ENCODE results near the gene RLF. TPM values are rescaled to one million over a fixed set of nuclear protein-coding genes. Genes with fewer than 3 reads are reported as not detected.
"Not testable (repeated sequence)": the region's sequence is repeated elsewhere in the genome, so short reads cannot be mapped to it uniquely, and the experiment has no call there.

Gene RLF
- total RNA-seq, 2 experiments from 2014 or later, result 42.7 to 44.8 TPM

DNA sequence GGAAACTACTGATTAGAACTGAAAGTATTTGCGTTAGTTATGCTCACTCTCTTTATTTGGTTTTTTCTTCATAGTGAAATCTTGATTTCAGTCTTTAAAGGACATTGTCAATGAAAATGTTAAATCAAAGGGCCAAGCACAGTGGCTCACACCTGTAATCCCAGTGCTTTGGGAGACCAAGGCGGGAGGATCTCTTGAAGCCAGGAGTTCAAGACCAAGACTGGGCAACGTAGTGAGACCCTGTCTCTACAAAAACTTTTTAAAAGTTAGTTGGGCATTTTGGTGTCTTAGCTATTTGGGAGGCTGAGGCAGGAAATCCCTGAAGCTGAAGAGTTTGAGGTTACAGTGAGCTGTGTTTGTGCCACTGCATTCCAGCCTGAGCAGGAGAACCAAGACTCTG lies 13.6 kb downstream of the RLF start:
- H3K4me3 ChIP-seq (ENCODE audit: low read length), result no peak overlapping the region
- ChIA-PET CTCF (interaction anchor here (0.6 to 1.6 kb wide), 2 partner anchors 140 to 164 kb away, joined by 3 to 5 read pairs; no protein-coding TSS in a partner anchor), POLR2A (interaction anchor here (0.6 kb wide), 1 partner anchor 154 kb away, joined by 3 read pairs; no protein-coding TSS in a partner anchor)
- no peaks in the 10 kb centered on the region for H3K9me3 Mint-ChIP-seq
- intact Hi-C loops (cut with DNase I, micrococcal nuclease), result no loop called here
- no peak for DNase-seq
- peaks cover 39% of the 10 kb centered on the region for H3K4me1 ChIP-seq (ENCODE audit: insufficient read depth, low read length)
- peaks cover 24% of the 10 kb centered on the region for H3K36me3 Mint-ChIP-seq (ENCODE audit: low read depth)
- TF ChIP-seq, protein P1, sequence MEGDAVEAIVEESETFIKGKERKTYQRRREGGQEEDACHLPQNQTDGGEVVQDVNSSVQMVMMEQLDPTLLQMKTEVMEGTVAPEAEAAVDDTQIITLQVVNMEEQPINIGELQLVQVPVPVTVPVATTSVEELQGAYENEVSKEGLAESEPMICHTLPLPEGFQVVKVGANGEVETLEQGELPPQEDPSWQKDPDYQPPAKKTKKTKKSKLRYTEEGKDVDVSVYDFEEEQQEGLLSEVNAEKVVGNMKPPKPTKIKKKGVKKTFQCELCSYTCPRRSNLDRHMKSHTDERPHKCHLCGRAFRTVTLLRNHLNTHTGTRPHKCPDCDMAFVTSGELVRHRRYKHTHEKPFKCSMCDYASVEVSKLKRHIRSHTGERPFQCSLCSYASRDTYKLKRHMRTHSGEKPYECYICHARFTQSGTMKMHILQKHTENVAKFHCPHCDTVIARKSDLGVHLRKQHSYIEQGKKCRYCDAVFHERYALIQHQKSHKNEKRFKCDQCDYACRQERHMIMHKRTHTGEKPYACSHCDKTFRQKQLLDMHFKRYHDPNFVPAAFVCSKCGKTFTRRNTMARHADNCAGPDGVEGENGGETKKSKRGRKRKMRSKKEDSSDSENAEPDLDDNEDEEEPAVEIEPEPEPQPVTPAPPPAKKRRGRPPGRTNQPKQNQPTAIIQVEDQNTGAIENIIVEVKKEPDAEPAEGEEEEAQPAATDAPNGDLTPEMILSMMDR (IDR thresholded peaks at IDR 0.05), result no peak
- no peaks in the 10 kb centered on the region for H3K36me3 ChIP-seq (ENCODE audit: insufficient read depth, low read length)
- H3K27ac ChIP-seq (ENCODE audit: low read depth in 1 of 2, low read length in 2 of 2), result no peak overlapping the region
- H3K27ac Mint-ChIP-seq, result no peak overlapping the region
- H3K9me3 ChIP-seq (ENCODE audit: control insufficient read depth in 1 of 2, insufficient read depth in 1 of 2, low read length in 2 of 2), result no peaks in the 10 kb centered on the region
- H3K4me3 Mint-ChIP-seq, result no peak overlapping the region
- peaks cover 78% of the 10 kb centered on the region for H3K4me1 Mint-ChIP-seq (ENCODE audit: low read depth)
- H3K27me3 ChIP-seq (ENCODE audit: control insufficient read depth in 1 of 2, insufficient read depth in 2 of 2, low read length in 2 of 2), result no peaks in the 10 kb centered on the region
- ATAC-seq (ENCODE audit: poor library complexity), result no peak
- no peaks in the 10 kb centered on the region for H3K27me3 Mint-ChIP-seq

DNA sequence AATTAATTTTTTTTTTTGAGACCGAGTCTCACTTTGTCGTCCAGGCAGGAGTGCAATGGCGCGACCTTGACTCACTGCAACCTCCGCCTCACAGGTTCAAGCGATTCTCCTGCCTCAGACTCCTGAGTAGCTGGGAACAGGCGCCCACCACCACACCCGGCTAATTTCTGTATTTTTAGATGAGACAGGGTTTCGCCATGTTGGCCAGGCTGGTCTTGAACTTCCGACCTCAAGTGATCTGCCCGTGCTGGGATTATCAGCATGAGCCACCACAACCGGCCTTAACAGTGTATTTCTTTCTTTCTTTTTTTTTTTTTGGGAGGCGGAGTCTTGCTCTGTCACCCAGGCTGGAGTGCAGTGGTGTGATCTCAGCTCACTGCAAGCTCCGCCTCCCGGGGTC lies 15.8 kb downstream of the RLF start:
- peaks cover 84% of the 10 kb centered on the region for H3K4me1 Mint-ChIP-seq (ENCODE audit: low read depth)
- intact Hi-C loops (cut with DNase I, micrococcal nuclease); H3K36me3 ChIP-seq (ENCODE audit: insufficient read depth, low read length); DNase-seq; H3K4me3 Mint-ChIP-seq; H3K9me3 ChIP-seq (ENCODE audit: control insufficient read depth in 1 of 2, insufficient read depth in 1 of 2, low read length in 2 of 2); H3K9me3 Mint-ChIP-seq; H3K4me3 ChIP-seq (ENCODE audit: low read length); H3K27me3 ChIP-seq (ENCODE audit: control insufficient read depth in 1 of 2, insufficient read depth in 2 of 2, low read length in 2 of 2); POLR2A ChIA-PET; ATAC-seq (ENCODE audit: poor library complexity); H3K27me3 Mint-ChIP-seq; H3K27ac Mint-ChIP-seq; H3K27ac ChIP-seq (ENCODE audit: low read depth in 1 of 2, low read length in 2 of 2): not testable (repeated sequence)
- peaks cover 30% of the 10 kb centered on the region for H3K4me1 ChIP-seq (ENCODE audit: insufficient read depth, low read length)
- peaks cover 18% of the 10 kb centered on the region for H3K36me3 Mint-ChIP-seq (ENCODE audit: low read depth)
- CTCF ChIA-PET, result interaction anchor here (0.9 kb wide), 1 partner anchor 235 kb away, joined by 3 read pairs; no protein-coding TSS in a partner anchor

DNA sequence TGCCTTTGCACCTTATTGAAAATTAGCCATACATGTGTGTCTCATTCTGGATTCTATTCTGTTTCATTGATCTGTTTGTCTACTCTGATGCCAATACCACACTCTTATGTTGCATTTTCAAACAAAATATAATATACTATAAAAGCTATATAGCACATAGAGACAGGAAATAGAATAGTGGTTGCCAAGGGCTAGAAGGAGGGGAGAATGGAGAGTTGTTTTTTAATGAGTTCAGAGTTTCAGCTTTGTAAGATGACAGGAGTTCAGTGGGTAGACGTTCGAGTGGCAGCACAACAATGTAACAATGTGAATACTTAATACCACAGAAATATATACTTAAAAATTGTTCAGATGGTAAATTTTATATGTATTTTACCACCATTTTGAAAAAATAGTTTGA lies 17.0 kb downstream of the RLF start:
- Mint-ChIP-seq H3K4me3 (peak overlapping the region; percentile 28), H3K4me1 (ENCODE audit: low read depth) (peaks cover 88% of the 10 kb centered on the region), H3K27me3 (no peaks in the 10 kb centered on the region), H3K36me3 (ENCODE audit: low read depth) (peaks cover 18% of the 10 kb centered on the region), H3K9me3 (no peaks in the 10 kb centered on the region), H3K27ac (no peak overlapping the region)
- ChIA-PET CTCF (interaction anchor here (1.1 kb wide), 1 partner anchor 34 kb away, joined by 4 read pairs; no protein-coding TSS in a partner anchor), POLR2A (no interaction called here)
- DNase-seq (no peak), ATAC-seq (ENCODE audit: poor library complexity) (no peak)
- Histone ChIP-seq H3K36me3 (ENCODE audit: insufficient read depth, low read length) (no peaks in the 10 kb centered on the region), H3K27ac (ENCODE audit: low read depth in 1 of 2, low read length in 2 of 2) (no peak overlapping the region), H3K27me3 (ENCODE audit: control insufficient read depth in 1 of 2, insufficient read depth in 2 of 2, low read length in 2 of 2) (no peaks in the 10 kb centered on the region), H3K4me1 (ENCODE audit: insufficient read depth, low read length) (peaks cover 28% of the 10 kb centered on the region), H3K4me3 (ENCODE audit: low read length) (no peak overlapping the region), H3K9me3 (ENCODE audit: control insufficient read depth in 1 of 2, insufficient read depth in 1 of 2, low read length in 2 of 2) (no peaks in the 10 kb centered on the region)
- intact Hi-C loops (cut with DNase I, micrococcal nuclease), result no loop called here
- TF ChIP-seq, protein P1 (IDR thresholded peaks at IDR 0.05), result no peak

DNA sequence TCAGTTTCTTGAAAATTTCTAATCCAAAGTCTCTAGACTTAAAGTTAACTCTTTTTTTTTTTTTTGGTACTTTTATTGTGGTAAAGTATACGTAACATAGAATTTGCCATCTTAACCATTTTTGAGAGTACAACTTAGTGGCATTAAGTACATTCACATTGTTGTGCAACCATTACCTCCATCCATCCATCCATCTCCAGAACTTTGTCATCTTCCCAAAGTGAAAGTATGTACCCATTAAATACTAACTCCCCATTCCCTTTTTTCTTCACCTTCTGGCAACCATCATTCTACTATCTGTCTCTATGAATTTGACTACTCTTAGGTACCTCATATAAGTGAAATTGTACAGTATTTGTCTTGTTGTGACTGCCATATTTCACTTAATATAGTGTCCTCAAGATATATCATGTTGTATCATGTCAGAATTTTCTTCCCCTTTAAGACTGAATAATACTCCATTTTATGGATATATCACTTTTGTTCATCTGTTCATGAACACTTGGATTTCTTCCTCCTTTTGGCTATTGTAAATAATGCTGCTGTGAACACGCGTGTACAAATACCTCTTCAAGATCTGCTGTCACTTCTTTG lies 18.4 kb downstream of the RLF start:
- intact Hi-C loops (cut with DNase I, micrococcal nuclease), result no loop called here
- Mint-ChIP-seq H3K4me1 (ENCODE audit: low read depth) (peaks cover 90% of the 10 kb centered on the region), H3K27ac (no peak overlapping the region), H3K36me3 (ENCODE audit: low read depth) (peaks cover 18% of the 10 kb centered on the region), H3K9me3 (no peaks in the 10 kb centered on the region), H3K27me3 (no peaks in the 10 kb centered on the region), H3K4me3 (no peak overlapping the region)
- no peak overlapping the region for H3K27ac ChIP-seq (ENCODE audit: low read depth in 1 of 2, low read length in 2 of 2)
- TF ChIP-seq, protein P1 (IDR thresholded peaks at IDR 0.05), result no peak
- no peak overlapping the region for H3K4me3 ChIP-seq (ENCODE audit: low read length)
- H3K4me1 ChIP-seq (ENCODE audit: insufficient read depth, low read length), result peaks cover 17% of the 10 kb centered on the region
- H3K36me3 ChIP-seq (ENCODE audit: insufficient read depth, low read length), result no peaks in the 10 kb centered on the region
- POLR2A ChIA-PET, result no interaction called here
- DNase-seq (no peak), ATAC-seq (ENCODE audit: poor library complexity) (no peak)
- H3K27me3 ChIP-seq (ENCODE audit: control insufficient read depth in 1 of 2, insufficient read depth in 2 of 2, low read length in 2 of 2), result no peaks in the 10 kb centered on the region
- CTCF ChIA-PET, result no interaction called here
- no peaks in the 10 kb centered on the region for H3K9me3 ChIP-seq (ENCODE audit: control insufficient read depth in 1 of 2, insufficient read depth in 1 of 2, low read length in 2 of 2)

All from CD4-positive, alpha-beta T cell (primary cell).